ENCODE data around the gene ERICH2.

Gene ERICH2

GRCh38 chr2:170814533-170815230, 44.5 kb downstream of the ERICH2 start:
- in situ Hi-C loops (cut with MboI; ENCODE audit: low pct_unique_long_range_greater_than_20kb, low sequenced_read_pairs): loop anchor here (25.0 kb wide), 2 partner anchors 402 to 577 kb away; no protein-coding TSS in a partner anchor
- no peak for DNase-seq

DNA sequence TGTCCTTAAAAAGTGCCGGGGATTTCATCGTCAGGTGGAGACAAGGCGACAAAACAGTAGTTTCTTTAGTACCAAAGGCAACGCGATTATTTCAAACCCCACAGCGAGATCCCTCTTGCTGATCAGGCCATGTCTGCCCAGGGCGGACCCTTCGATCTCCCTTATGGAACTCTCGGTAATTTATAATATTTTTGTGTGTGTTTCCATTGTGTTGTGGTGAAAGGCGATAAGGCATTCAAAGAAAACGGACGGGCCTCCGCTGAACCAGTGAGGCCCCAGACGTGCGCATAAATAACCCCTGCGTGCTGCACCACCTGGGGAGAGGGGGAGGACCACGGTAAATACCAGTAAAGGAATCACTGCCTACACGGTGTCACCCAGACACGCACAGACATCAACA, 45.1 kb downstream of the ERICH2 start:
- in situ Hi-C loops (cut with MboI; ENCODE audit: low pct_unique_long_range_greater_than_20kb, low sequenced_read_pairs): loop anchor here (25.0 kb wide), 2 partner anchors 403 to 578 kb away; no protein-coding TSS in a partner anchor
- no peak for DNase-seq

DNA sequence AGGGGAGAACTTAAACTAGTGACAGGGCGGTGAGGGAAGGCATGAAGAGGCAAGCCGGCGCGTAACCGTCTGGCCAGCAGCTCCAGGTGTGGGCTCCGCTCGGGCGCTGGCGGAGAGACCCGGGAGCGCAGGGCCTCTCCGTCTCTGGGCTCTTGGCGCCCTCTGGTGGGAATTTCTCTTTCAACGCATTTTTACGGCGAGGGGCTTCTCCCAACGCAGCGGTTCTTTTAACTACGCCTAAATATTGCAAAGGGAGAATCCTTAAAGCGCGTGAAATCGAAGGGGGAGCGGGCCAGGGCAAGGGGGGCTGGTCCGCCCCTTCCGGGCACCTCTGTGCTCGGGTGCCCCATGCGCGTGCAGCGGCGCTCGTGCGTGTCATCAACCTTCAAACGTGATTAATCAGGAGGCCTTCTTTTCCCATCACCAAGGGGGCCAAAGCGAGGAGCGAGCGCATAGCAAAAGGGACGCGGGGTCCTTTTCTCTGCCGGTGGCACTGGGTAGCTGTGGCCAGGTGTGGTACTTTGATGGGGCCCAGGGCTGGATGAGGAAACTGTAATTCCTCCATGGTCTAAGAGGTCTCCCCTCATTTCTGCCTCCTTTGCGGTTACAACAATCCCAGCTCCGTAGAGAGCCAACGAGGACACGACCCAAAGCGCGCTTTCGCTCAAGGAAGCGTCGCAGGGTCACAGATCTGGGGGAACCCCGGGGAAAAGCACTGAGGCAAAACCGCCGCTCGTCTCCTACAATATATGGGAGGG, 45.7 kb downstream of the ERICH2 start:
- peak; percentile 76 for DNase-seq

GRCh38 chr2:170816504-170817092, 46.4 kb downstream of the ERICH2 start, which contains the start of gene GAD1:
Gene GAD1, plus strand, starts transcription at chr2:170816887. Its CDS starts 1,705 bp downstream, at chr2:170818592.
- in situ Hi-C loops (cut with MboI; ENCODE audit: low pct_unique_long_range_greater_than_20kb, low sequenced_read_pairs): loop anchor here (25.0 kb wide), 2 partner anchors 404 to 579 kb away; no protein-coding TSS in a partner anchor
- peak; percentile 66 for DNase-seq

More for the DNA sequence above, 45.7 kb downstream of the ERICH2 start:
- in situ Hi-C loops (cut with MboI; ENCODE audit: low pct_unique_long_range_greater_than_20kb, low sequenced_read_pairs): loop anchor here (25.0 kb wide), 2 partner anchors 404 to 579 kb away; no protein-coding TSS in a partner anchor

GRCh38 chr2:170817093-170818035, 47.2 kb downstream of the ERICH2 start:
- in situ Hi-C loops (cut with MboI; ENCODE audit: low pct_unique_long_range_greater_than_20kb, low sequenced_read_pairs): loop anchor here (25.0 kb wide), 2 partner anchors 405 to 580 kb away; no protein-coding TSS in a partner anchor
- DNase-seq: no peak

- no peak for DNase-seq
- in situ Hi-C loops (cut with MboI; ENCODE audit: low pct_unique_long_range_greater_than_20kb, low sequenced_read_pairs): loop anchor here (25.0 kb wide), 2 partner anchors 406 to 581 kb away; no protein-coding TSS in a partner anchor
Observed at GRCh38 chr2:170818036-170818751, 48.0 kb downstream of the ERICH2 start.

DNA sequence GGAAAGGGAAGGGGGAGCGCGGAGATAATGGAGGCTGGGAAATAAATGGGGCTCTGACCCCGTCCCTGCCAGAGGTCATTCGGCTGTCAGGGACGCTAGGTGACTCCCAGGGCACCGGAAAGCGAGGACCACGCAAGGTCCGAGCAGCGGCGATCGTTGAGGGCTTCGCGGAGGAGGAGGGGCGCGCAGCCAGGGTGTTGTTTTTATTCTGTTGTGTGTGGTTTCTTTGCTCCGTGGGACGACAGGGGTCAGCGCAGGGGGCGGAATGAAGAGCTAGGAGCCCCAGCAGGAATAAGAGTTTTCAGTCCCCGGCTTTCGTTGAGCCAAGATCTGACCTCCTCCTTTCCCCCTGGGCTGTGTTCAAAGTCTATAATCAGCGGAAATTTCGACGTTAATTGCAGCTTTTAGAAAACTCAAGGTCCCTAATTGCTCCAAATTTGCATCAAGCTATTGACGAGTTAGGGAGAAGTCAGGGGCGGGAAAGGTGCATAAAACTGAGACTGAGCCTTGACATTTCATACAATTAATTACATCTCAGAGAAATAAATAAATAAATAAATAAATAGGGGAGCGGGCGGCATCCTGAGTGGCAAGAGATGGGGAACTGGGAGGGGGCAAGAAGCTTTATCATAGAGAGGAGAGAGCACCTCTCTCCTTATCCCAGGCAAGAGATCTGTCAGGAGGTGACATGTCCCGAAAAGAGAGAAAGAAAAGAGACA, 48.7 kb downstream of the ERICH2 start:
- no peak for DNase-seq
- in situ Hi-C loops (cut with MboI; ENCODE audit: low pct_unique_long_range_greater_than_20kb, low sequenced_read_pairs): loop anchor here (25.0 kb wide), 2 partner anchors 407 to 582 kb away; no protein-coding TSS in a partner anchor

DNA sequence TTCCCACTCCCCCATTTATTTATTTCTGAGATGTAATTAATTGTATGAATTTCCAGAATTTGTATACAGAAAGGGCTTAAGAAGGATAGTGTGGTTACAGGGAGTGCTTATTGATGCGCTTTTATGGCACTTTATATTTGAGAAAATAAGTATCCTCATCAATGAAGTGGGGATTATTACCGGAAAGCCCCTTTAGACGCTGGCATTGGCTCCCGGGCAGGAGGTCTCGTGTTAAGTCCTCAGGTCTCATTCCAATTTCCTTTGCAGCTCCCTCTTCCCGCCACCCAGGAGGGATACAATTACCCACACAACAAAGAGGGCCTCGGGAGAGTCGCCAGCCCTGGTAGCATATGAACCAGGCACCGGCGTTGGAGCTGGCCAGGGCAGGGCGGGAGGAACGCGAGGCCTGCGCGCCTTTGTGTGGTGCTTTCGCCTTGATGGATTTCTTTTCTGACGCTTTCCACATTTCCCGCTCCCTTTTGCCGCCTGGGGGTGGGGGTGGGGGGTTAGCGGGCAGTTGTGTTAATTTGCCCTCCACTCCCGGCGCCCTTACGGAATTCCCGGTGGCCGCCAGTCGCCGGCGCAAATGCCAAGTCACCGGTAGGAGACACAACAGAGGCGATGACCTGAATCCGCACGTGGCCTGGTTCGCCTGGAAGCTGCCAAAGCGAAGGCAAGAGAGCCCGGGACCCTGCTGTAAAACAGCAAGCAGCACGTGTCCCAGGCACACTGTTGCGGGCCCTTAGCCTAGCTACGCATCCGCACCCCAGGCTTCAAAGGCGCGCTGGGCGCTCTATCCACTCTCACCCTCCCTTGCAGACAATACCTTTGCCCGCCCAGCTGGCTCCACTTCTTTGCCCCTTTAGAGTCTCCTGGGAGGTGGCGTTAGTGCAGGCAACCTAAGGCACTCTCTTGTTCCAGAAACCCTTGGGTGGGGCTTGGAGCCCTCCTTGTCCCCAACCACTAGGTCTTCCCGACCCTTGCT, 49.8 kb downstream of the ERICH2 start:
- no peak for DNase-seq
- in situ Hi-C loops (cut with MboI; ENCODE audit: low pct_unique_long_range_greater_than_20kb, low sequenced_read_pairs): loop anchor here (25.0 kb wide), 2 partner anchors 408 to 583 kb away; no protein-coding TSS in a partner anchor

DNA sequence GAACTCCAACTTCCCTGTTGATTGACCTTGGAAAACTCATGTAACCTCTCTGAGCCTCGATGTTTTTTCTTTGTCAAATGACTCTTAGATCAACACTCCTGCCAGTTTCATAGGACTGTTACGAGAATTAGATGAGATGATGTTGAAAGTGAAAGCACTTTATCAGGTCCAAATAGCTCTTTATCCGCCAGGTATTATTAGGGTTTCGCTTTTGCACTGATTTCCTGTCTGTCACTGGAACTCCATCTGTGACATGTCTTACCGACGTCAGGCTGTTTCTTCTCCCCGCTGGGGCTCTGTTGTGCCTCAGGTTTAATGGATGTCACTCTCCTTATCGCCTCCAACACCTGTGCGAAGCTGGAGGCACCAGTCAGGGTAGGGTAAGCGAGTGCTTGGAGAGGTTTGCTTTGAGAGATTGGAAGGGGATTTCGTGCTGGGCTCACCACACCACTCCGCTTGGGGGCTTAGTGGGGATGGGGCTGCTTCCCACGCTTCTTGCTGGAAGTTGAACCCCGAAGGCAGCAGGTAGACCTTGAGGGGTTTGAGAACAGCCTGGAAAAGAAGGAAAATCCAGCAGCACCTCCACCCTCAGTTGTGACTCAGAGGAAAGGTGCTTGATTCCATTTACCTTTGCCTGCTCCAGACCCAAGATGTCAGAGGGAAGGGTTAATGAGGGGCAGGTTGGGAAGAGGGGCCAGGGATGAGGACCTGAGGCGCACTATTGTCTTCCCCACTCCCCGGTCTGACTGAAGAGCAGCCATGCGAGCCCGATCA, 50.8 kb downstream of the ERICH2 start:
- DNase-seq: no peak
- in situ Hi-C loops (cut with MboI; ENCODE audit: low pct_unique_long_range_greater_than_20kb, low sequenced_read_pairs): loop anchor here (25.0 kb wide), 2 partner anchors 409 to 584 kb away; no protein-coding TSS in a partner anchor

GRCh38 chr2:170821531-170822289, 51.5 kb downstream of the ERICH2 start:
- in situ Hi-C loops (cut with MboI; ENCODE audit: low pct_unique_long_range_greater_than_20kb, low sequenced_read_pairs): loop anchor here (25.0 kb wide), 2 partner anchors 409 to 584 kb away; no protein-coding TSS in a partner anchor
- DNase-seq: no peak

- DNase-seq: no peak
- in situ Hi-C loops (cut with MboI; ENCODE audit: low pct_unique_long_range_greater_than_20kb, low sequenced_read_pairs): loop anchor here (25.0 kb wide), 2 partner anchors 410 to 585 kb away; no protein-coding TSS in a partner anchor
Observed at GRCh38 chr2:170822290-170823087, 52.3 kb downstream of the ERICH2 start.

DNA sequence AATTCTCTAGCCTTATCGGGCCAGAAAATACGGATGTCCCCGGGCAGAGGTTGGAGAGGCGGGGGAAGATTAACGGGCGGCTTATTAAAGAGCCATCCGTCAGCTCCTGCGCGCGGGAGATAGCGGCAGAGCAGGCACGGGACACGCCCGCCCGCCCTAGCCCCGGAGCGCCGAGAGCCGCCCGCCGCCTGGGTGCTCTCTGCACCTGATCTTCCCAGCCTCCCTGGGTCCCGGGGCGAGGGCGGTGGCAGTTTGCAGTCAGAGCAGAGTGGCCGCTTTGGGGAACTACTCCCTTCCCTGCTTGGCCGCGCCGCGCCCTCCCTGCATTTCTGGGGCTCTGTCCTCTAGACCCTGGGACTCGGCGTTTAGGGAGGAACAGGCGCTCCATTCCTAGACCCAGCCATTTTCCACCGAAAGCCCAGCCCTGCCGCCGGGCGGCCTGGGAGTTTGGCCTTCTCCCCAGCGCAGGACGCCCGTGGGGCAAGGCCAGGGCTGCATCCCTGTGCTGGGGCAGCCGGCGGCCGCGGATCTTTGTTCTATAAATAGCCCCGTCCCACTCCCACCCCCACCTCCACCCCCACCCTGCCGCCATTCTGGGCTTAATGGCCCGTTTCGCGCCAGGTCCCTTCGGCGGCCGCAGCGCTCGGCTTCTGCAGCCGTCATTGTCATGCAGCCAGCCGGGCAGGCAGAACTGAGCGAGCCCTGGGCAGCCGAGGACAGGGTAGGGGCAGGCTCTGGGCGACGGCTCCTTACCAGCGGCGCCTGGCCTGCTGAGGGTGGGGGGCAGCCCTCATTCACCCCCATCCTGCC, 53.1 kb downstream of the ERICH2 start:
- DNase-seq: no peak
- in situ Hi-C loops (cut with MboI; ENCODE audit: low pct_unique_long_range_greater_than_20kb, low sequenced_read_pairs): loop anchor here (25.0 kb wide), 2 partner anchors 411 to 586 kb away; no protein-coding TSS in a partner anchor

DNA sequence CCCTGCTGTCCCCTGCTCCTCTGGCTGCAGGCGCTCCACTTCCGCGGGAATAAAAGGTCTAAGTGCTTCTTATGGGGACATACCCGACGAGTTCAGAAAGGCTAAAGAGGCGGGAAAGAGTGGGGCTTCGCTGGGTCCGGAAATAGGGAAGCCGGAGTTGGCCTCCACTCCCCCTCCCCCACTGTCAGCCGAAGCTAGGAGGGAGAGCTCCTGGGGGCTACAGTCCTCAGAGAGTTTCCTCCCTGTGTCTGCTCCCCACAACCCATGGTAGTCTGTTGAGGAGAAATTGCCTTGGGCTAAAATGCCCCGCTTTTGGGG, 53.7 kb downstream of the ERICH2 start:
- no peak for DNase-seq
- in situ Hi-C loops (cut with MboI; ENCODE audit: low pct_unique_long_range_greater_than_20kb, low sequenced_read_pairs): loop anchor here (25.0 kb wide), 2 partner anchors 412 to 587 kb away; no protein-coding TSS in a partner anchor

All from KBM-7 (cell line).